ENCODE results near the gene CST4.
"Not testable (repeated sequence)": the region's sequence is repeated elsewhere in the genome, so short reads cannot be mapped to it uniquely, and the experiment has no call there.

The CST4 gene

GRCh38 chr20:23688684-23689398 is at the start of gene CST4:
CST4 (minus strand) TSS chr20:23689038; CDS start chr20:23688969, 69 bp downstream.
- DNase-seq (ENCODE audit: low read depth in 2 of 2) = not testable (repeated sequence)

GRCh38 chr20:23735391-23735790 is 46.6 kb upstream of the CST4 start:
- DNase-seq (ENCODE audit: low read depth in 2 of 2) = not testable (repeated sequence)

- DNase-seq (ENCODE audit: low read depth in 2 of 2) = not testable (repeated sequence)
Observed at GRCh38 chr20:23734949-23735348, 46.1 kb upstream of the CST4 start.

GRCh38 chr20:23734440-23734839 is 45.6 kb upstream of the CST4 start:
- DNase-seq (ENCODE audit: low read depth in 2 of 2) = not testable (repeated sequence)

- DNase-seq (ENCODE audit: low read depth in 2 of 2) = no peak
Observed at GRCh38 chr20:23727016-23727415, 38.2 kb upstream of the CST4 start.

- DNase-seq (ENCODE audit: low read depth in 2 of 2) = no peak
Observed at GRCh38 chr20:23725102-23725501, 36.3 kb upstream of the CST4 start.

GRCh38 chr20:23723659-23724307 is 34.9 kb upstream of the CST4 start:
- peak; percentile 7 to 28 for DNase-seq (ENCODE audit: low read depth in 2 of 2)

- DNase-seq (ENCODE audit: low read depth in 2 of 2) = not testable (repeated sequence)
Observed at GRCh38 chr20:23722851-23723250, 34.0 kb upstream of the CST4 start.

- DNase-seq (ENCODE audit: low read depth in 2 of 2) = no peak
Observed at GRCh38 chr20:23721962-23722361, 33.1 kb upstream of the CST4 start.

- not testable (repeated sequence) for DNase-seq (ENCODE audit: low read depth in 2 of 2)
Observed at GRCh38 chr20:23719351-23719750, 30.5 kb upstream of the CST4 start.

GRCh38 chr20:23711778-23712177 is 22.9 kb upstream of the CST4 start:
- DNase-seq (ENCODE audit: low read depth in 2 of 2) = not testable (repeated sequence)

GRCh38 chr20:23710771-23711170 is 21.9 kb upstream of the CST4 start:
- DNase-seq (ENCODE audit: low read depth in 2 of 2) = no peak

- no peak for DNase-seq (ENCODE audit: low read depth in 2 of 2)
Observed at GRCh38 chr20:23705895-23706294, 17.1 kb upstream of the CST4 start.

GRCh38 chr20:23702021-23702420 is 13.2 kb upstream of the CST4 start:
- no peak for DNase-seq (ENCODE audit: low read depth in 2 of 2)

GRCh38 chr20:23700931-23701330 is 12.1 kb upstream of the CST4 start:
- DNase-seq (ENCODE audit: low read depth in 2 of 2) = no peak

GRCh38 chr20:23697947-23698346 is 9.1 kb upstream of the CST4 start:
- no peak for DNase-seq (ENCODE audit: low read depth in 2 of 2)

- not testable (repeated sequence) for DNase-seq (ENCODE audit: low read depth in 2 of 2)
Observed at GRCh38 chr20:23695068-23695395, 6.2 kb upstream of the CST4 start.

GRCh38 chr20:23694178-23695067 is 5.6 kb upstream of the CST4 start:
- DNase-seq (ENCODE audit: low read depth in 2 of 2) = not testable (repeated sequence)

GRCh38 chr20:23692725-23693619 is 4.1 kb upstream of the CST4 start:
- DNase-seq (ENCODE audit: low read depth in 2 of 2) = not testable (repeated sequence)

- no peak for DNase-seq (ENCODE audit: low read depth in 2 of 2)
Observed at GRCh38 chr20:23691675-23692074, 2.8 kb upstream of the CST4 start.

GRCh38 chr20:23690581-23690980 is 1.7 kb upstream of the CST4 start:
- no peak for DNase-seq (ENCODE audit: low read depth in 2 of 2)

- DNase-seq (ENCODE audit: low read depth in 2 of 2) = no peak
Observed at GRCh38 chr20:23689399-23689690, 507 bp upstream of the CST4 start.

Measured in stimulated activated CD4-positive, alpha-beta T cell treated with anti-CD3 and anti-CD28 coated beads, Interleukin-4, amount 100 ng/mL, for 48 hours (primary cell).